ENCODE data around the gene WDR82. TPM values are rescaled to one million over a fixed set of nuclear protein-coding genes. Genes with fewer than 3 reads are reported as not detected.

The WDR82 gene
- total and polyA plus RNA-seq, 2 donors (not counting 1 experiment from before 2014, with no cell fraction given) = 71.2 to 77.7 TPM

DNA sequence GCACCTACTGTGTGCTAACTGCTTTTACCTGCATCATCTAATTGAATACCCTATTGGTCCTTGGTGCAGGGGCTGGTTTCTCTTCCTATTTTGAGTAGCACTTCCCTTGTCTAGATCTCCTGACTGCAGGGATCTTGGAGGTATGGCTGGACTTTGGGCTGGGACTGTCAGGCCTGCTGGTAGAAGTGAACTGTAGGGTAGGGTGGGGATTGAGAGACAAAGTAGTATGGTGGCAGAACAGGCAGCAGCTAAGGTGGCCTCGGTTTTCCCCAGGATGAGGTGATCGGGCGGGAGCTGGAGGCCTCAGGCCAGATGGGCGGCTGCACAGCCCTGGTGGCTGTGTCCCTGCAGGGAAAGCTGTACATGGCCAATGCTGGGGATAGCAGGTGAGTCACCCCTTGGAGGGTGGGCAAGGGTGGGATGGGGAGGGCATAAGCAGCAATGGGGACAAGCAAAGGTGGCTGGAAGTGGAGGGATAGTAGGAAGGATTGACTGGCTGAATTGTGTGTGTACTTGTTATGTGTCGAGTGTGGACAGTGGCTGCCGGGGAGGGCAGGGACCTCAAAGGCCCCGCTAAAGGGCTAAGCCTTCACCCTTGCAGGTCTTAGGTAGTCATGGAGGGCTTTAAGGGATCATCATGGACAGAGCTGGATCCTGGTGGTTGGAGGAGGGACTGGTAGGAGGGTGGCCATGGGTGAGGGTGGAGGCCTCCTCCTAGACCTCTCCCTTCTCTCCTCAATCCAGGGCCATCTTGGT, 30.9 kb downstream of the WDR82 start:
- TF ChIP-seq, protein P1, sequence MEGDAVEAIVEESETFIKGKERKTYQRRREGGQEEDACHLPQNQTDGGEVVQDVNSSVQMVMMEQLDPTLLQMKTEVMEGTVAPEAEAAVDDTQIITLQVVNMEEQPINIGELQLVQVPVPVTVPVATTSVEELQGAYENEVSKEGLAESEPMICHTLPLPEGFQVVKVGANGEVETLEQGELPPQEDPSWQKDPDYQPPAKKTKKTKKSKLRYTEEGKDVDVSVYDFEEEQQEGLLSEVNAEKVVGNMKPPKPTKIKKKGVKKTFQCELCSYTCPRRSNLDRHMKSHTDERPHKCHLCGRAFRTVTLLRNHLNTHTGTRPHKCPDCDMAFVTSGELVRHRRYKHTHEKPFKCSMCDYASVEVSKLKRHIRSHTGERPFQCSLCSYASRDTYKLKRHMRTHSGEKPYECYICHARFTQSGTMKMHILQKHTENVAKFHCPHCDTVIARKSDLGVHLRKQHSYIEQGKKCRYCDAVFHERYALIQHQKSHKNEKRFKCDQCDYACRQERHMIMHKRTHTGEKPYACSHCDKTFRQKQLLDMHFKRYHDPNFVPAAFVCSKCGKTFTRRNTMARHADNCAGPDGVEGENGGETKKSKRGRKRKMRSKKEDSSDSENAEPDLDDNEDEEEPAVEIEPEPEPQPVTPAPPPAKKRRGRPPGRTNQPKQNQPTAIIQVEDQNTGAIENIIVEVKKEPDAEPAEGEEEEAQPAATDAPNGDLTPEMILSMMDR (conservative IDR thresholded peaks at IDR 0.05 in 1 of 2, IDR thresholded peaks at IDR 0.05 in 1 of 2; ENCODE audit: low read depth in 1 of 2, low read length in 2 of 2) = no peak
- TF ChIP-seq EZH2 (IDR thresholded peaks at IDR 0.05; ENCODE audit: low read length, missing control alignments) = no peak
- H3K4me1 ChIP-seq (ENCODE audit: control insufficient read depth, extremely low read depth, insufficient read depth, low read length) = peaks cover 2% of the 10 kb centered on the region
- no peak for DNase-seq (ENCODE audit: low read depth in 2 of 2)
- no peak overlapping the region for H3K27ac ChIP-seq (ENCODE audit: insufficient read depth, low read length)
- H3K9ac ChIP-seq (ENCODE audit: insufficient read depth, low read length) = no peak overlapping the region
- H3K4me2 ChIP-seq (ENCODE audit: extremely low read depth, insufficient read depth, low read length) = no peak overlapping the region
- H3K27me3 ChIP-seq (ENCODE audit: control insufficient read depth, insufficient read depth, low read length) = no peaks in the 10 kb centered on the region
- H3K36me3 ChIP-seq (ENCODE audit: control insufficient read depth, insufficient read depth, low read length) = peaks cover 12% of the 10 kb centered on the region
- no peaks in the 10 kb centered on the region for H4K20me1 ChIP-seq (ENCODE audit: control insufficient read depth, extremely low read depth, insufficient read depth, low read length)
- H3K79me2 ChIP-seq (ENCODE audit: control insufficient read depth, insufficient read depth, low read length) = no peaks in the 10 kb centered on the region
- no peak overlapping the region for H3K4me3 ChIP-seq (replicated peaks in 1 of 4; ENCODE audit: control extremely low read depth in 1 of 4, insufficient read depth in 1 of 4, low read depth in 3 of 4, low read length in 4 of 4)
- H2AFZ ChIP-seq (ENCODE audit: low read length) = no peak overlapping the region
- H3K9me3 ChIP-seq (ENCODE audit: control insufficient read depth, insufficient read depth, low read depth, low read length) = no peaks in the 10 kb centered on the region

DNA sequence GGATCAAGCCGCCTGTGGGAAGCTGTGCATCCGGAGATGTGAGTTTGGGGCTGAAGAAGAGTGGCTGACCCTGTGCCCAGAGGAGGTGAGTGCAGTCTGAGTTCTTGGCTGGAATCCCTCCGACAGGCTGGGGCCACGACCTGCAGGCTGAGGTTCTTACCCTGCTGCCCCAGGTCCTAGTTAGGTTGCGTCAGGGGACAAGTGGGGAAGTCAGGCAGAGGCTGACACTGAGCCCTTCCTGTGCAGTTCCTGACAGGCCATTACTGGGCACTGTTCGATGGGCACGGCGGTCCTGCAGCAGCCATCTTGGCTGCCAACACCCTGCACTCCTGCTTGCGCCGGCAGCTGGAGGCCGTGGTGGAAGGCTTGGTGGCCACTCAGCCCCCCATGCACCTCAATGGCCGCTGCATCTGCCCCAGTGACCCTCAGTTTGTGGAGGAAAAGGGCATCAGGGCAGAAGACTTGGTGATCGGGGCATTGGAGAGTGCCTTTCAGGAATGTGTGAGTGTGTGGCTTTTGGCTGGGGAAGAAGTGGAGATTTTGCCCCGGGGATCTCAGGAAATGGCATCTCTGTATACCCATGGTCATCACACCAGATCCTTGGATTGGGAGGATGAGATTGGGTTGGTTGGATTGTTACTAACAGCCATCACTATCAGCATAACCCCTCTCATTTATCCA, 31.6 kb downstream of the WDR82 start:
- peaks cover 12% of the 10 kb centered on the region for H3K36me3 ChIP-seq (ENCODE audit: control insufficient read depth, insufficient read depth, low read length)
- no peaks in the 10 kb centered on the region for H3K79me2 ChIP-seq (ENCODE audit: control insufficient read depth, insufficient read depth, low read length)
- peaks cover 2% of the 10 kb centered on the region for H3K4me1 ChIP-seq (ENCODE audit: control insufficient read depth, extremely low read depth, insufficient read depth, low read length)
- DNase-seq (ENCODE audit: low read depth in 2 of 2) = no peak
- no peak overlapping the region for H3K9ac ChIP-seq (ENCODE audit: insufficient read depth, low read length)
- no peaks in the 10 kb centered on the region for H3K27me3 ChIP-seq (ENCODE audit: control insufficient read depth, insufficient read depth, low read length)
- H3K4me2 ChIP-seq (ENCODE audit: extremely low read depth, insufficient read depth, low read length) = peak overlapping the region; percentile 92
- H3K9me3 ChIP-seq (ENCODE audit: control insufficient read depth, insufficient read depth, low read depth, low read length) = no peaks in the 10 kb centered on the region
- H2AFZ ChIP-seq (ENCODE audit: low read length) = no peak overlapping the region
- no peaks in the 10 kb centered on the region for H4K20me1 ChIP-seq (ENCODE audit: control insufficient read depth, extremely low read depth, insufficient read depth, low read length)
- H3K4me3 ChIP-seq (replicated peaks in 1 of 4; ENCODE audit: control extremely low read depth in 1 of 4, insufficient read depth in 1 of 4, low read depth in 3 of 4, low read length in 4 of 4) = peak overlapping the region in 2 of 4 experiments; percentile 60 to 67
- no peak for TF ChIP-seq EZH2 (IDR thresholded peaks at IDR 0.05; ENCODE audit: low read length, missing control alignments)
- TF ChIP-seq, protein P1 (conservative IDR thresholded peaks at IDR 0.05 in 1 of 2, IDR thresholded peaks at IDR 0.05 in 1 of 2; ENCODE audit: low read depth in 1 of 2, low read length in 2 of 2) = no peak
- H3K27ac ChIP-seq (ENCODE audit: insufficient read depth, low read length) = no peak overlapping the region

DNA sequence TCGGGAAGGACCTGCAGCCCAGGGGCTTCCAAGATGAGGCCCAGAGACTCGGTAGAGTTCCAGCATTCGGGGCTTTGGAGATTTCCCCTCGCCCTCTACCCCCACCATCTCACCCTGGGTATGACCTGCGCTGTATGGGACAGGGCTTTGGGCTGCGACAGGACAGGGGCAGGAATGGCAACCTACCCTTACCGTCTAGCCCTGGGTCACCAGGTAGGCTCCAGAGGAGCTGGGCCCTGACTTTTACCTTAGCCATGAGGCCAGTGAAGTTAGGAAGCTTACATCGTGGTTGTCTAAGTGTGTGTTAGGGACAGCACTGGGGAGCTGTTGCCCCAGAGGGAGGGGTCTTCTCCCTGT, 32.2 kb downstream of the WDR82 start:
- Histone ChIP-seq H3K36me3 (ENCODE audit: control insufficient read depth, insufficient read depth, low read length) (peaks cover 12% of the 10 kb centered on the region), H3K4me2 (ENCODE audit: extremely low read depth, insufficient read depth, low read length) (peak overlapping the region; percentile 92), H3K27ac (ENCODE audit: insufficient read depth, low read length) (no peak overlapping the region), H3K27me3 (ENCODE audit: control insufficient read depth, insufficient read depth, low read length) (no peaks in the 10 kb centered on the region), H3K4me1 (ENCODE audit: control insufficient read depth, extremely low read depth, insufficient read depth, low read length) (peaks cover 2% of the 10 kb centered on the region), H2AFZ (ENCODE audit: low read length) (no peak overlapping the region), H3K9ac (ENCODE audit: insufficient read depth, low read length) (no peak overlapping the region), H3K4me3 (replicated peaks in 1 of 4; ENCODE audit: control extremely low read depth in 1 of 4, insufficient read depth in 1 of 4, low read depth in 3 of 4, low read length in 4 of 4) (peak overlapping the region; percentile 32 to 67 (median 57)), H3K79me2 (ENCODE audit: control insufficient read depth, insufficient read depth, low read length) (no peaks in the 10 kb centered on the region), H3K9me3 (ENCODE audit: control insufficient read depth, insufficient read depth, low read depth, low read length) (no peaks in the 10 kb centered on the region), H4K20me1 (ENCODE audit: control insufficient read depth, extremely low read depth, insufficient read depth, low read length) (no peaks in the 10 kb centered on the region)
- no peak for TF ChIP-seq EZH2 (IDR thresholded peaks at IDR 0.05; ENCODE audit: low read length, missing control alignments)
- TF ChIP-seq, protein P1 (conservative IDR thresholded peaks at IDR 0.05 in 1 of 2, IDR thresholded peaks at IDR 0.05 in 1 of 2; ENCODE audit: low read depth in 1 of 2, low read length in 2 of 2) = no peak
- no peak for DNase-seq (ENCODE audit: low read depth in 2 of 2)

All from fibroblast of lung (primary cell).